Ishikawa (cell line): ENCODE measurements around the gene DENND4C.

Experiments
- CEBPB ChIP-seq: IDR thresholded peaks from 2 replicates; pipeline ENCODE4 v1.6.1; 2012
- CREB1 ChIP-seq: IDR thresholded peaks from 2 replicates; pipeline ENCODE4 v1.6.1; 2012; ENCODE audit warnings: low read depth
- EGR1 ChIP-seq: IDR thresholded peaks from 2 replicates; pipeline ENCODE4 v1.6.1; 2012
- EP300 ChIP-seq: IDR thresholded peaks from 2 replicates; pipeline ENCODE4 v1.6.1; 2012; ENCODE audit warnings: borderline replicate concordance
- FOXM1 ChIP-seq: IDR thresholded peaks from 2 replicates; pipeline ENCODE4 v1.6.1; 2012; ENCODE audit warnings: low read depth, borderline replicate concordance
- NFIC ChIP-seq: IDR thresholded peaks from 2 replicates; pipeline ENCODE4 v1.6.1; 2012
- RAD21 ChIP-seq: IDR thresholded peaks from 2 replicates; pipeline ENCODE4 v1.6.1; 2012; ENCODE audit warnings: low read depth
- TAF1 ChIP-seq: IDR thresholded peaks from 2 replicates; pipeline ENCODE4 v1.6.1; 2012; ENCODE audit warnings: low read depth, mild to moderate bottlenecking
- TEAD4 ChIP-seq: IDR thresholded peaks from 2 replicates; pipeline ENCODE4 v1.6.1; 2012
- YY1 ChIP-seq: IDR thresholded peaks from 2 replicates; pipeline ENCODE4 v1.6.1; 2012; ENCODE audit warnings: low read depth
- ZBTB7A ChIP-seq: IDR thresholded peaks from 2 replicates; pipeline ENCODE4 v1.6.1; 2012; ENCODE audit warnings: low read depth
- TF ChIP-seq, protein P1 (sequence below): IDR thresholded peaks from 2 replicates; pipeline ENCODE4 v1.6.1; 2012
- TF ChIP-seq, protein P2 (sequence below): IDR thresholded peaks from 2 replicates; pipeline ENCODE4 v1.6.1; 2012; ENCODE audit warnings: low read depth, mild to moderate bottlenecking

DNA sequence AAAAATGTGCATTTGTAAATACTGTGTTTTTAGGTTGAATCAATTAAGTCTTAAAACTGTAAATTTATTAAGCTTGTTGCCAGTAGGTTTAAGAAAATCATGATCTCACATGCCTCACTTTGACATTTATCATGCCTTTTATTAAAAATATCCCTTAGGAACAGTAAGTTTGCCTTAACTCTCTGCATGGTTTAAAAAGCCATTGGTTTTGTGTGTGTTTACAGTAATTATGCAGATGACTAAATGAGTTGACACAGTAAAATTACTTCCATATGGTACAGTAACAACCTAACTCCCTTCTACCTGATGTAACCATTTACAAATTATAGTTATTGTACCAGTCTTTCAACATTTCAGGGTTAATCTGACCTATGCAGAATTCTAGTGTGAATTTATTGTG lies 143.0 kb downstream of the DENND4C start:
- TF ChIP-seq EGR1 (no peak), EP300 (no peak), TAF1 (no peak), YY1 (no peak), TEAD4 (no peak), FOXM1 (no peak), CEBPB (no peak), NFIC (no peak), RAD21 (no peak), ZBTB7A (no peak), CREB1 (no peak)
- TF ChIP-seq, protein P1, sequence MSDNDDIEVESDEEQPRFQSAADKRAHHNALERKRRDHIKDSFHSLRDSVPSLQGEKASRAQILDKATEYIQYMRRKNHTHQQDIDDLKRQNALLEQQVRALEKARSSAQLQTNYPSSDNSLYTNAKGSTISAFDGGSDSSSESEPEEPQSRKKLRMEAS: no peak
- TF ChIP-seq, protein P2, sequence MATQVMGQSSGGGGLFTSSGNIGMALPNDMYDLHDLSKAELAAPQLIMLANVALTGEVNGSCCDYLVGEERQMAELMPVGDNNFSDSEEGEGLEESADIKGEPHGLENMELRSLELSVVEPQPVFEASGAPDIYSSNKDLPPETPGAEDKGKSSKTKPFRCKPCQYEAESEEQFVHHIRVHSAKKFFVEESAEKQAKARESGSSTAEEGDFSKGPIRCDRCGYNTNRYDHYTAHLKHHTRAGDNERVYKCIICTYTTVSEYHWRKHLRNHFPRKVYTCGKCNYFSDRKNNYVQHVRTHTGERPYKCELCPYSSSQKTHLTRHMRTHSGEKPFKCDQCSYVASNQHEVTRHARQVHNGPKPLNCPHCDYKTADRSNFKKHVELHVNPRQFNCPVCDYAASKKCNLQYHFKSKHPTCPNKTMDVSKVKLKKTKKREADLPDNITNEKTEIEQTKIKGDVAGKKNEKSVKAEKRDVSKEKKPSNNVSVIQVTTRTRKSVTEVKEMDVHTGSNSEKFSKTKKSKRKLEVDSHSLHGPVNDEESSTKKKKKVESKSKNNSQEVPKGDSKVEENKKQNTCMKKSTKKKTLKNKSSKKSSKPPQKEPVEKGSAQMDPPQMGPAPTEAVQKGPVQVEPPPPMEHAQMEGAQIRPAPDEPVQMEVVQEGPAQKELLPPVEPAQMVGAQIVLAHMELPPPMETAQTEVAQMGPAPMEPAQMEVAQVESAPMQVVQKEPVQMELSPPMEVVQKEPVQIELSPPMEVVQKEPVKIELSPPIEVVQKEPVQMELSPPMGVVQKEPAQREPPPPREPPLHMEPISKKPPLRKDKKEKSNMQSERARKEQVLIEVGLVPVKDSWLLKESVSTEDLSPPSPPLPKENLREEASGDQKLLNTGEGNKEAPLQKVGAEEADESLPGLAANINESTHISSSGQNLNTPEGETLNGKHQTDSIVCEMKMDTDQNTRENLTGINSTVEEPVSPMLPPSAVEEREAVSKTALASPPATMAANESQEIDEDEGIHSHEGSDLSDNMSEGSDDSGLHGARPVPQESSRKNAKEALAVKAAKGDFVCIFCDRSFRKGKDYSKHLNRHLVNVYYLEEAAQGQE: no peak
